GM19099 (cell line): ENCODE data around the gene PPM1B.

Experiments used
- POLR2A ChIP-seq: IDR thresholded peaks from 3 replicates; pipeline ENCODE4 v1.6.1; 2011; ENCODE audit warnings: low read depth; ENCODE audit not compliant: insufficient read length; ENCODE audit errors: extremely low read depth

PPM1B gene

DNA sequence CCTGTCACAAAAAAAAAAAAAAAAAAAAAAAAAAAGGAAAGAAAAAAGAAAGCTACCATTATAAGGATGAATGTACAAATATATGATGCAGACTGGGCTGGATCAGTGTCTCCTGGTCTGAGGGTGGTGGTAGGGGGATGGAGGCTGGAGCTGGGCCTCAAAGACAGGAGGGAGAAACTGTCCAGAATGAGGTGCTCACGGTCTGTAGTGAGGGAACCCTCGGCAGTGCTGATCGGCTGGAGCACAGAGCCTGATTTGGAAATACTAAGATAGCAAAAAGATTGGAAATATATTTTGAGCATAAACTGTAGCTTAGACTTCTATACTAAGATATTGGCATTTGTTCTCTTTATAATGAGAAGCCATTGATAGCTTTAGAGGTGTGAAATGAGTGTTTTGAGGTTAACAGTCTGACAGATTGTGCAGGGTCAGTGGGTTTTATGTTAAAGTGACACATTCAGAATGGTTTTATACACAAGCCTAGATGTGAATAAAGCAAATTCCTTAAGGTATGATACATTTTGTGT is 98.7 kb downstream of the PPM1B start:
- TF ChIP-seq POLR2A = no peak

DNA sequence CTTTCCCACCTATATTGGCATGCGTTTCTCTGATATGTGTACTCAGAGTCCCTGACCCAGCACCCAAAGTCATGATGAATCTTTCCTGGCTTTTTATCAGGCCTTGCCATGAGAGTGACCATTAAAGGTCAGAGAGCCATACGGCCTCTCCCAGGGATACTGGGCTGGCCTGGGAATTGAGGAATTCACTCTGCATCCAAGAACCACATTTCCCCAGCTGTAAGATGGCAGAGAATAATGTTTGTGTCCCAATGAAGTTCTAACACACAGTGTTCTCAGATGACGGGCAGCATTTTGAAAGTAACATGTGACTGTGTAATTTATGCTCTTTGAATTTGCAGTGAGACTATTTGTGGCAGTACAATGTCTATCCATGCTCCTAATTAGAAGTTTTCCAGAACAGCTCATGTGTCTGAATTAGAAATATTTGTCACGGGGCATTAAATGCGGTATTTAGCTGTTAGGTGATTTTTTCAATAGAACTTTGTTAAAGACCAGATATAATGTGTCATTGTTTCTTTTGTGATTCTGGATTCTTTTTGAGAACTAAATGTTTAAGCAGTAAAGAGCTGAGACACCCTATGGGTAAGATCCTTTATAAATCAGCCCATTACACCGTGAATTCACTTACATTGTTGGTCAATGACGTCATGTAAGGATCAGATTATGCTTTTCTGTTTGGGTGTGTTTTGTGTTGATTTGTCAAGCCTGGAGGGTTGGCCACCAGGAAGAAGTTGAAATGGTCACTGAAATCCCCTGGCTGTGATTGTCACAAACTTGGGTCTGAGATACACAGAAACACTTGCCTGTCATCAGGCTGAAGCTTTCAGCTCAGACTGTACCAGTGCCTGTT is 99.3 kb downstream of the PPM1B start:
- TF ChIP-seq POLR2A = no peak

- TF ChIP-seq POLR2A = no peak
These were observed 101.2 kb downstream of the PPM1B start for GRCh38 chr2:44269831-44270230.

GRCh38 chr2:44271296-44271695 is 102.6 kb downstream of the PPM1B start:
- TF ChIP-seq POLR2A = no peak

DNA sequence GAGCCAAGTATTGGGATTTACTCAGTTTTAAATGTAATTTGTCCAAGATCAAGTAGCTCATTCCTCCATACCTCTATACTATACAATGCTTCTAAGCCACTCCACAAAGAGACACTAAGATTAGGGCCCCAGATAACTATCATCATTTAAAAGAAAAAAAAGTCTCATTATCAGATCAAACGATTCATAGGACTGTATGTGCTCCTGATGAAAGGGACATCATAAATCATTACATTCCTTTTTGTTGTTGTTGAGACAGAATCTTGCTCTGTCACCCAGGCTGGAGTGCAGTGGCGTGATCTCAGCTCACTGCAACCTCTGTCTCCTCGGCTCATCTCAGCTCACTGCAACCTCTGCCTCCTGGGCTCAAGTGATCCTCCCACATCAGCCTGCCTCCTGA is 104.4 kb downstream of the PPM1B start:
- no peak for TF ChIP-seq POLR2A

DNA sequence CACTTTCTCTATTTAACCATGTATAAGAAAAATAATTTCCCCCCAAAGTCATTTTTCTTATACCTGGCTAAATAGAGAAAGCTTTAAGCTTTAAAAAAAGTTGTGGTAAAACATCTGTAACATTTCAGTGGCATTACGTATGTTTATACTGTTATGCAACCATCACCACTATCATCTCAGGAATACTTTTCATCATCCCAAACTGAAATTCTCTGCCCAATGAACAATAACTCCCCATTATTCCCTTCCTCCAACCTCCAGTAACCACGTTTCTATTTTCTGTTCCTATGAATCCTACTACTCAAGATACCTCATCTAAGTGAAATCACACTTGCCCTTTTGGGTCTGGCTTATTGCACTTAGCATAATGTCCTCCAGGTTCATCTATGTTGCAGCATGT is 104.9 kb downstream of the PPM1B start:
- TF ChIP-seq POLR2A = no peak

GRCh38 chr2:44275927-44276303 is 107.2 kb downstream of the PPM1B start:
- no peak for TF ChIP-seq POLR2A

- no peak for TF ChIP-seq POLR2A
These were observed 108.9 kb downstream of the PPM1B start for GRCh38 chr2:44277541-44277940.

GRCh38 chr2:44280869-44281268 is 112.2 kb downstream of the PPM1B start:
- no peak for TF ChIP-seq POLR2A
